GM18517 (cell line): ENCODE results near the gene TPBGL.

Experiments used
- ATAC-seq: cut with Tn5 transposase; IDR thresholded peaks from one replicate; pipeline ENCODE4 v1.9.1; 2021; ENCODE audit warnings: mild to moderate bottlenecking, moderate library complexity; ENCODE audit not compliant: unreplicated experiment

TPBGL gene

GRCh38 chr11:75205564-75206020, 35.0 kb upstream of the TPBGL start:
- ATAC-seq: no peak

DNA sequence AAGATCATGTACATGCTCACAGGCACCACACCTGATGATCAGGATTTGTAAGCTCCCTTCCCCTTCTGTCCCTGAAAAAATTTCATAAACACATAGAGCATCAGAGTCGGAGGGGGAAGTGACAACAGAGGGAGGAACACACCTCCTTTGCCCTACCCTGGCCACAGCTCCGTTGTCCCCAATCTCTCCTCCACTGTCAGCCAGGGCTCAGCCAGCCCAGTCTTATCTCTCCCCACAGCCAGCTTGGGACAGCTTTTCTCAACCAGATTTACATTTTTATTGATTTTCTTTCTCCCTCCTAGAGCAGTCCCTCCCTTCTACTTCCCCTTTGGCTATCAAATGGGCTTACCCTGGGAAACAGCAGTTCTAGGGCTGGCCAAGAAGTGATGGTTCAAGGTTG, 32.1 kb upstream of the TPBGL start:
- ATAC-seq: no peak

GRCh38 chr11:75212411-75212810, 28.2 kb upstream of the TPBGL start:
- ATAC-seq: no peak

DNA sequence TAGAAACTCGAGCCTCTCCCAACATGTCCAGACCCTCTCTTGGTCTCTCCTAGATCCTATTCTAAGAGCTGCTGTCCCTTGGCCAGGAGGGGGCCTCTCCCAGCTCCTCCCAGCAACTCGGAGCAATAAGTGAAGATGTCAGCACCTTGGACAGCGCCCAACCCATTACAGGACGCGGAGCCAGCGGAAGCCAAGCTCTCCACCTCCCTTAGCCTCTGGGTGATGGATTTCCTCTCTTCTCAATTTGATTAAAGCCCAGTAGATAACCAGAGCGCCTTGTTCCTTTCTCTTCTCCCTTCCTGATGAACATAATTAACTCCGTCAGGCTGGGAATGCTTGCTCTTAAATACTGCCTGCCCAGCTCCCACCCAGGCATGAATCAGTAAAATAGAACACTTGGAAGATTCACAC, 26.2 kb upstream of the TPBGL start:
- ATAC-seq: no peak

DNA sequence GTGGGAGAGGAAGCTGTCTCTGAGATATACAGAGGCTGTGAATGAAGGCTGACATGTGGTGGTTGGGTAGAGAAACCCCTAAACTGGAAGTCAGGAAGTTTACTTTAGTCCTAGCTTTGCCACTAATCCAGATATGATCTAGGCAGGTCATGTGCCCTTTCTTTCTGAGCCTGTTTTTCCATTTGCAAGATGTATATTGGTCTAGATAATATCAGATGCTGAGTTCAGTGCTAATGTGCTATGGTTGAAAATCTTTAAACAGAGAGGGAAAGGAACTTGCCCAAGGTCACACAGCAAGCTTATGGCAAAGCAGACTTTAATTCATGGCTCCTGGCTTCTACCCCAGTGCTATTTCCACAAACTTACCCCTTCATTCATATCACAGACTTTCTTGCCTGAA, 25.7 kb upstream of the TPBGL start:
- ATAC-seq: no peak

DNA sequence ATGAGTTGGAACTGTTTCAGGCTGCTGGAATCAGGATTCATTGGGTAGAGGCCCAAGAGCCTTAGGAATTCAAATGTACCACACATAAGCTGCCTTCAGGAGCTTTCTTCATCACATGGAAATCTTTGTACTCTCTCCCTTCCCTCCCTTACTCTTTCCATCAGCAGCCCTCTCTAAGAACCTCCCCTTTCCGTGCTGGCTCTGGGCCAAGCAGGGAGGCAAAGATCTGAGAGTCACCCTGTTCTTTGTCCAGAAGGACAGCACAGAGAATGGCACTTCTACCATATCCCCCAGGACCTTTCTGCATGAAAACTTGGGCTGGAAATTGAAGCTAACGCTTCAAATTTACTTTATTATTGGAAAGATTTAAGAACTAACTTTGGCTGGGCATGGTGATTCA, 20.7 kb upstream of the TPBGL start:
- ATAC-seq: no peak

GRCh38 chr11:75223954-75224643, 16.5 kb upstream of the TPBGL start:
- no peak for ATAC-seq

DNA sequence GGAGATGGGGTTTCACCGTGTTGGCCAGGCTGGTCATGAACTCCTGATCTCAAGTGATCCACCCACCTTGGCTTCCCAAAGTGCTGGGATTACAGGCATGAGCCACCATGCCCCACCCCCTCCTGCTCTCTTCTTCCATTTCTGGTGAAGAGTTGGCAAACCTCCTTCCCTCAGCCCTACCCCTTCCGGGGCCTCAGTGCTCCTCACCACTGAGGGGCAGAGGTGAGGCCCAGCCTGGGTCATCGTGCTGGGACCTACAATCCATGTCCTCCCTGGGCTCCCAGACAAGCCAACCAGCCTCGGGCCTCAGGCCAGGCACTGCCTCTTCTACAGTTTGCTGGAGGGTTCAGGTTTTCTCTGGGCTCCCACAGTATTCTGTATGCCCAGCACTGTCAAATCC, 14.8 kb upstream of the TPBGL start:
- ATAC-seq: no peak

- no peak for ATAC-seq
These were observed 11.1 kb upstream of the TPBGL start for GRCh38 chr11:75229466-75229865.

- ATAC-seq: no peak
These were observed 10.0 kb upstream of the TPBGL start for GRCh38 chr11:75230621-75231020.

GRCh38 chr11:75233754-75234172, 6.8 kb upstream of the TPBGL start:
- no peak for ATAC-seq

DNA sequence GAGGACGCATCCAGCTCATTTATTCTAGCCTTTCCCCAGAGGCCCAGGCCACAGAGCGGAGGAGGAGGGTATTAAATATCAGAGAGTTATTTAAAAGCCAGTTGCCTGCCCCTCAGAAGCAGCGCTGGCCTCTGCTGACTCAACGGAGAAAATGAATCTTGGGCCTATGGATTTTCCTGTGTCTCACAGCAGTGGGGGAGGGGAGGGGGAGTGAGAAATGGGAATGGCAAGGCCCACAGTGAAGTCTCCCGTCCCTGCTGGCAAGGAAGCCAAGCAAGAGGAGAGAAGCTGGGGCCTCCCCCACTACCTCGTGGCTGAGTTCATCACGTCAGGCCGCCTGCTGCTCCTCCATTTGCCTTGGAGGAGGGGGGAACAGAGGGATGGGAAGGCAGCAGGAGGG, 4.5 kb upstream of the TPBGL start:
- ATAC-seq: no peak

GRCh38 chr11:75237050-75237449, 3.5 kb upstream of the TPBGL start:
- ATAC-seq: no peak

GRCh38 chr11:75238595-75239440, 1.8 kb upstream of the TPBGL start:
- ATAC-seq: no peak

DNA sequence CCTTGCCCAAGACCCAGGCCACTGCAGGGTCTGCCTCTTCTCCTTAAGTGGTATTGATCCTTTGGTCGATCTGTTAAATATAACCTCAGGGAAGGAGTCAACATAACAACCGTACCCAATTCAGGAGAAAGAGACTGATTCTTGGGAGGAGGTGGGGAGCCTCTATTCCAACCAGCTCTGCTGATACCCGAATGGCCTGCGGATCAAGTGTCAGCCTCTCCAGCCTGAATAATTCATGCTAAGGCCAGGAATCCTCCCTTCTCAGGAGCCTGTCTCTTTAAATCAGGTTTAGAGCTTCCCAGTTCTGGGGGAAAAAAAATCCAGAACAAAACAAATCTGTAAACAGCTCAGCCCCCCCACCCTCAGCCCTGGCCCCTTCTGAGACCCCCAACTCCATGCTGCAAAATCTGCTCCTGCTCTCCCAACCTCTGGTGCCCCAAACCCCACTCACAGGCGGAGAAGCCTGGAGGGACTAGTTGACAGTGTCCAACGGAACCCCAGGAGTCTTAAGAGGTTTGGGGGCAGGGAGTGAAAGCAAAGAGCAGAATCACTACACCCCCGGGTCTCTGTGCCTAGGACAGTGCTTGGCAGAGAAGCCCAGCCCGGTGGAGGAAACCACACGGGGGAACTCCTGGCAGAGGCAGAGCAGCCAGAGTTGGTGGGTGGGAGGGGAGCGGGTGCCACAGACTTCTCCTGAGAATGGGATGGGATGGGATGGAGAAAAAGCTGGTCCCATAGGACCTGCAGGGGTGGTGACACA, 863 bp upstream of the TPBGL start:
- ATAC-seq: no peak

GRCh38 chr11:75241036-75241905, 697 bp downstream of the TPBGL start:
- ATAC-seq: peak; percentile 83

DNA sequence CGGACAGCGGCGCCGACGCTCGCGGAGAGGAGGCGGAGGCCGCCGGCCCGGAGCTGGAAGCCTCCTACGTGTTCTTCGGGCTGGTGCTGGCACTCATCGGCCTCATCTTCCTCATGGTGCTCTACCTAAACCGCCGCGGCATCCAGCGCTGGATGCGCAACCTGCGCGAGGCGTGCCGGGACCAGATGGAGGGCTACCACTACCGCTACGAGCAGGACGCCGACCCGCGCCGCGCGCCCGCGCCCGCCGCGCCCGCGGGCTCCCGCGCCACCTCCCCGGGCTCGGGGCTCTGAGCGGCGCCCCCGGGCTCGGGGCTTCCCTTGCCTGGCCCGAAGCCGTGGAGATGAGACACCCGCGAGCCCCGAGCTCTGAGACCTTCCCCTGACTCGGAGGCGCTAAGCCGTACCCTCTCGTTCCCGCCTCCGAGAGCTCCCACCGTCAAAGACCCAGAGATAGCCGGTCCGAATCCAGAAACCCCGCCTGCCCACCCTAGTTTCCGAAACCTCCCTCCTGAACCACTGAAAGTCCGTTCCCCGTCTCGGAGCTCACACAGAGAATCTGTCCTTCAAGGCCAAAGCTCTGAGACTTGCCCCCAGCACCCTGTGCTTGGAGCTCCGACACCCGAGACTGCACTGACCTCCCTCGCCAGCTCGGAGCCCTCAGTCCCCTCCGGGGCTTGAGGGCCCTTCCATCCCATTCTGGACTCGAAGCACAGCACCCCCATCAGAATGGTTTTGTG, 1.5 kb downstream of the TPBGL start:
- ATAC-seq: peak; percentile 32

DNA sequence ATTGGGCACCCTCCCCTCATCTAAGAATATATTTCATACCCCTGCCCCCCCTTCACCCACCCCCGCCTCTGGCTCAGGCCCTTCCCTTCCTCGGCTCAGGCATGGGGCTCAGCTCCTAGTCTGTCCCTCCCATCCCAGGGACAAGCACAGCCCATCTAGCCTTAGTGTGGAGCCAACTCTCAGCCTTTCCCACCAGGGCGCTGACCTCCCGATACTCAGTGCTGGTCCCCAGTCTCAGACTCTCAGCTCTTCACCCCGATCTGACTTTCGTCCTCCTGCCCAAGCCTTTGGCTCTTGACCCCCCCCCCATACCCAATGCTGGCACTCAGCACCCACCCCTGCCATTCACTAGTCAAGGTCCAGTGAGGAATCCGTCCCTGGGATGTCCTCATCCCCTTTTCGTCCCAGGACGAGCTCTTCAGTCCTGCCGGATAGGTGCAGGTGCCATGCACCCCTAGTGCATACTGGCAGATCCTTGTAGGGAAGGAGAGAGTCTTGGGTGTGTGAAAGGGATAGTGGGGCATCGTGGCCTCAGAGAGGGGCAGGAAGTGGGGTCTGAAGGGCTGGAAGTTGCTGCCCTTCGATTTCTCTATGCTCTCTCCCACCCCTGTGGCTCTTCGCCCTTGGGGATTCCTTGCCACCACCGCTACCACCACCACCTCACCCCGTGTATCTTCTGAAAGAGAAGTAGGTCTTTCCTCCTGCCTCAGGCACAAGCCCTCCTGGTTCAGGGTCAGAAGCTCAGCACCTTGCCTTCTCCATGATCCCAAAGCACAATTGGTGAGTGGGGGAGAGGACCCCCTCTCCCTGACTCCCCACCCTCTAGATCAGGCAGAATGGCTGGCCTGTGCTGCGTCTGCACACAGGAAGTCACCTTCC, 2.4 kb downstream of the TPBGL start:
- ATAC-seq: no peak
